NCI-H2196 treated with DMSO at 0.1 percent for 48 hours (cell line): ENCODE measurements around the gene S100B.
"Not testable (repeated sequence)": the region's sequence is repeated elsewhere in the genome, so short reads cannot be mapped to it uniquely, and the experiment has no call there.

Experiments
- DNase-seq: peaks from one replicate; lab custom pipeline; 2025; ENCODE audit not compliant: unreplicated experiment; lab: John Stamatoyannopoulos, UW

The S100B gene

GRCh38 chr21:46604329-46604974 lies 430 bp downstream of the S100B start:
- no peak for DNase-seq

- no peak for DNase-seq
Observed at GRCh38 chr21:46603228-46603627, 1.7 kb downstream of the S100B start.

GRCh38 chr21:46600978-46601377 lies 3.9 kb downstream of the S100B start:
- DNase-seq: no peak

- no peak for DNase-seq
Observed at GRCh38 chr21:46600305-46600704, 4.6 kb downstream of the S100B start.

GRCh38 chr21:46598581-46599572 lies 6.0 kb downstream of the S100B start:
- no peak for DNase-seq

- no peak for DNase-seq
Observed at GRCh38 chr21:46597896-46598343, 7.0 kb downstream of the S100B start.

GRCh38 chr21:46597031-46597430 lies 7.9 kb downstream of the S100B start:
- DNase-seq: no peak

GRCh38 chr21:46596201-46596600 lies 8.7 kb downstream of the S100B start:
- no peak for DNase-seq

GRCh38 chr21:46594276-46594675 lies 10.6 kb downstream of the S100B start:
- no peak for DNase-seq

GRCh38 chr21:46585191-46585953 lies 19.5 kb downstream of the S100B start:
- DNase-seq: no peak

GRCh38 chr21:46581780-46582307 lies 23.0 kb downstream of the S100B start:
- no peak for DNase-seq

- DNase-seq: not testable (repeated sequence)
Observed at GRCh38 chr21:46579394-46579793, 25.5 kb downstream of the S100B start.

- DNase-seq: not testable (repeated sequence)
Observed at GRCh38 chr21:46577786-46578185, 27.1 kb downstream of the S100B start.

GRCh38 chr21:46572850-46573249 lies 32.0 kb downstream of the S100B start:
- no peak for DNase-seq

- DNase-seq: no peak
Observed at GRCh38 chr21:46570631-46571030, 34.3 kb downstream of the S100B start.

GRCh38 chr21:46570119-46570518 lies 34.8 kb downstream of the S100B start:
- no peak for DNase-seq

GRCh38 chr21:46569081-46569480 lies 35.8 kb downstream of the S100B start:
- DNase-seq: no peak

GRCh38 chr21:46568562-46568961 lies 36.3 kb downstream of the S100B start:
- DNase-seq: no peak

- no peak for DNase-seq
Observed at GRCh38 chr21:46567348-46567747, 37.5 kb downstream of the S100B start.

- no peak for DNase-seq
Observed at GRCh38 chr21:46564391-46564790, 40.5 kb downstream of the S100B start.

- no peak for DNase-seq
Observed at GRCh38 chr21:46562964-46563607, 41.8 kb downstream of the S100B start.
